ENCODE measurements around the gene PCNX2.
"Not testable (repeated sequence)": the region's sequence is repeated elsewhere in the genome, so short reads cannot be mapped to it uniquely, and the experiment has no call there.

The PCNX2 gene

DNA sequence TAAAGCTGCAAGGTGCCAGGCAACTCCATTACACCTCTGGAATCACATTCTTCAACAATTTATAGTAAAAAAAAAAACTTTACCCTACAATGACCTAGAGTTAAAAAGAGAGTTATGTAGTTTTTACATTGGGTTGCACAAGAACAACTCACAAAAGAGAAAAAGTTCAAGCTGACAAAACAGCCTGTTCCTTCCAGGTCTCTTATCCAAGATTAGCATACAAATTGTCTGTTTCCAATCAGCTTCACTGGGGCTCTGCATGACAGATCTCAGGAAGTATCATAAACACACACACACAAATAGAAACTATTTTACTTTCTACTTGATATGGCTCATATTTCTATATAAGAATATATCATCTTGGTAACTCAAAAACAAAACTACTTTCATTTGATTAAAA, 154.6 kb downstream of the PCNX2 start:
- no peak for DNase-seq

DNA sequence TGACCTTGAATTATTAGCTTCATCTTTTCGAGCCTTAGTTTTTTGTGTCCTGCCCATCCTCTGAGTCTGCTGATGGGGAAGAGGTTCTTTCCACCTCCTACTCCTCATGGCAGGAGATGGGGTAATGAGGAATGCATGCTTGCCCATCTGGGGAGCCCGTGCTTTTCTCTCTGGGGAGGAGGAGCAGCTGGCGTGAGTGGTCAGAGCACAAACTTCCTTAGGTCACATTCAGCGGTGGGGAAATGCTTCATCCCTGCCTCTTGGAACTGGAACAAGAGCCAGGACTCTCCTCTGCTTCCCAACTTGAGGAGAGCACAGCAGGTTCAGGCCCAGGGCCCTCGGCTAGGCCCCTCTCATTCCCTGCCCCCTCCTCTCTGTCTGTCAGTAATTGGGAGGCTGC, 155.0 kb downstream of the PCNX2 start:
- no peak for DNase-seq

DNA sequence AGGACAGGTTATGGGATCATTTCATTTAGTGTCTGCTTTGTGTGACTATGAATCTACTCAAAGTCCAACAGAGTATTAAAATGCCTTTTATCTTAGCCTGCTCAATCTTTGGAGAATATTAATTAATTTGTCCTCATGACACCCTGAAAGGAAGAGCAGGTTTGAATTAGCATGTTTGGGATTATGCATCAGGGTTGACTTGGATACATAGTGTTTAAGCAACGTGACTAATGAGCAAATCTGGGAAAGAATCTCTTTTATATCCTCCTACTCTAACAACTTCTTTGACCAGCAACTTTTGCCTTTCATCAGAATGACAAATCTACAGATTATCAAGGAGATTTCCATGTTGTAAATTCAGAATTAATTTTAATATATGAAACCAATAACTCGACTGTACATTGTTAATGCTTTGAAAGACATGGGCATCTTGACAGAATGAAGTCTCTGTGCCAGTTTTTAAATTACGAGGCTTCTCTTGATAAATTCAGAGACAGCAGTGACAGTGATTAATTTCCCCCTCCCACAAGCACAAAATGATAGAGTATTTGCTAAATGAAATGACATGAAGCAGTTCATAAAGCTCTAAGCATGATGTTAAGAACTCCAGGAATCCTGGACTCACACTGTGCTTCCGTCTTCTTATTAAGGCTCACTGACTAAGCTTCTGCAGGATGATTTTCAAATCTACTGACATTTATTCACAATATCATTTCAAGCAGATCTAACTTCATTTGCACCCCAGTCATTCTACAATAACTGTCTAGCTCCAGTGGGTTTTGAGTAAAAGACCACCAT, 156.5 kb downstream of the PCNX2 start:
- no peak for DNase-seq

DNA sequence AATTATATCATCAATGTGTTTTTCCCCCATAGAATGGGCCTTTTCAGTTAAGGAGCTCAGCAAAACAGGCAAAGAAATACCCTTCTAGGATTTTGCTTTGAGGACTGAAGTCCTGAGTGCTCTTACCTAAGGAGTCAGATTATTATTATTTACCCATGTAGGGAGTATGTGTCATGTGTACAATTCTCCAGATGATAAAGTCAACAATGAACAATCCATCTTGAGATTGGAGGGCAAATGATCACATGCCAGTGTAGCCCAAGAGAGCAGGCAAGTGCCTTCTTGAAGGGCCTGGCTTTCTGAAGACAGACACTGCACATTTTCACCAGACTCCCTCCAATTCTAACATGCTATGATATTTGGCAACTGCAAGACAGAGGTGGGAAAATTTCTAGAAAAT, 159.7 kb downstream of the PCNX2 start:
- DNase-seq, result no peak

DNA sequence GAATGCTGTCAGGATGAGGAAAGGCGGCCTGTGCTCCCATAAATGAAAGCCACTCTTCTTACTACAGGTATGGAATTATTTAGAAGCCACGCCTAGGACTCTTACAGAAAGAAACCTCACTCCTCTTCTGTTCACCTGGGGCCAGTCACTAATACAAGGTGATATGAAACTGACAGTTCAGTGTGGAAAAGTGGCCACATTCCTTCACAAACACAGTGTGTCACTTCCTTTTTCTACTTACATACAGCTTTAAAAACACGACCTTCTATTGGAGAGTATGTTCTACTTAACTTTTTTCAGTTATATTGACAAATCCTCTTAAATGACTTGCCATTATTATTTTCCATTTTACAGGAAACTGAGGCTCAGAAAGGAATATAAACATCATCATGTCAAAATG, 163.1 kb downstream of the PCNX2 start:
- no peak for DNase-seq

DNA sequence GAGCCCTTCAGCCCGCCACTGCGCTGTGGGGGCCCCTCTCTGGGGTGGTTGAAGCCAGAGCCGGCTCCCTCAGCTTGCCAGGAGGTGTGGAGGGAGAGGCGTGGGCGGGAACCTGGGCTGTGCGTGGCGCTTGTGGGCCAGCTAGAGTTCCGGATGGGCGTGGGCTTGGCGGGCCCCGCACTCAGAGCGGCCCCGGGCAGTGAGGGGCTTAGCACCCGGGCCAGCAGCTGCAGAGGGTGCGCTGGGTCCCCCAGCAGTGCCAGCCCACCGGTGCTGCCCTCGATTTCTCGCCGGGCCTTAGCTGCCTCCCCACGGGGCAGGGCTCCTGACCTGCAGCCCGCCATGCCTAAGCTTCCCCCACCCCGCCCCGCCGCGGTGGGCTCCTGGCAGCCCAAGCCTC, 166.5 kb downstream of the PCNX2 start:
- not testable (repeated sequence) for DNase-seq

DNA sequence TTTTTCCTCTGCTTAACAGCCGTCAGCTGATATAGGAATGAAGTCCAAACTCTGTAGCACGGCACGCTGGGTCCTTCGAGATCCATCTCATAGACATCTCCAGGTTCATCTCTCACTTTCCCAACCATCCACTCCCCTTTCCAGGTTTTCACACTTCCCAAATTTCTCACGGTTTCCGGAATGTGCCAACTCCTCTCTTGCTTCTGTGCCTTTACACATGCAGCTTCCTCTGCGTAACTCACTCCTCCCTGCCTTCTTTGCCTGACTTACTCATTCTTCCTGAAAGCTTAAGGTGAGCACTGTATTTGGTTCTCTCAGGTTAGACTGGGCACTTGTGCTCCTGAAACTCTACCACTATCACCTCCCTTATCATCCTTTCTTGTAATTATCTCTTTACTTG, 168.4 kb downstream of the PCNX2 start:
- no peak for DNase-seq

DNA sequence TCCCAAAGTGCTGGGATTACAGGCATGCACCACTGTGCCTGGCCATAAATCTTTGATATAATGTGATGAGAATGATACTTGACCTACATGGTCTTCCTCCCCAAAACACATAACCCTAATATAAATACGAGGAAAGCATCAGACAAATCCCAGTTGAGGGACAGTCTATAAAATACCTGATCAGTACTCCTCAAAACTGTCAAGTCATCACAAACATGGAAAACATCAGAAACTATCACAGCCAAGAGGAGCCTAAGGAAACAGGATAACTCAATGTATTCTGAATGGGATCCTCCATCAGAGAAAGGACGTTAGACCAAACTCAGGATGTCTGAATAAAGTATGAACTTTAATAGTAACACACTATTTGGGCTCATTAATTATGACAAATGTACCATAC, 172.7 kb downstream of the PCNX2 start:
- no peak for DNase-seq

DNA sequence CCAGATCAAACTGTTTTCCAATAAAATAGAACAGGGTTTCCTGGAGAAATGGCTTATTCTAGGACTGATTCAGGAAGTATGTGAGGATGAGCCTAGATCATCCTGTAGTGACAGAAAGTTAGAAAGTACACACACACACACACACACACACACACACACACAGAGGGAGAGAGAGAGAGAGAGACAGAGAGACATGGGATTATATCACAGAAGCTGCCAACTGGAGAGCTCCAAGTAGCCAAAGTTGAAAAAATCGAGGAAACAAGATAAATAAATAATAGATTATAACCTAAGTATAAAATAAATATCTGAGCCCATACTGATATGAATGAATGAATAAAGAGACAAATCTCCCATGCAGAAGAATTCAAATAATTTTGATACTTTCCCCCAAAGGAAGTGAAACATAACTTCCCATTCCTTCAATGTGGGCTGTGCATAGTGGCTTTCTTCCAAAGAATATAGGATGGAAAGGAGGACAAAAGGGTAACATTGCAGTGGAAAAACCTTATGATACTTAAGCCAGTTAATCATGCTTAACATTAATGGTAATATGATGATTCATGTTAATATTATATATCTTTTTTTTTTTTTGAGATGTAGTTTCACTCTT, 173.5 kb downstream of the PCNX2 start:
- no peak for DNase-seq

DNA sequence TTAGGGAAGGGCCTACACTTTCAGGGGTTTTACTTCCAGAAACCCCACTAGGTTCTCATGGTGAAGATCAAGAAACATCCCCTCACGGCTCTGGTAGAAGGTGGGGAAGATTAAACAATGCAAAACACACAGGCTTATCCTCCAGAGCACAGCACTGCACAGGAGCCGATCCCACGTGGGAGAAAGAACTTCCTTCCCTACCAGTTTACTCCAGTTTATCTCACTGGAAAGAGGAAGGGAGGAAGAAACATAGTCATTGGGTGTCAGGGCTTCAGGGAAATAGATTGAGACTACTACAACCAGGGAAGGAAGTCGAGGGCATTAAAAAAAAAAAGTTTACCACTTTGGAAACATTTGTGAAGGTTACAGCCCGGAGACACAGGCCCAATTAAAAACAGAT, 180.7 kb downstream of the PCNX2 start:
- no peak for DNase-seq

DNA sequence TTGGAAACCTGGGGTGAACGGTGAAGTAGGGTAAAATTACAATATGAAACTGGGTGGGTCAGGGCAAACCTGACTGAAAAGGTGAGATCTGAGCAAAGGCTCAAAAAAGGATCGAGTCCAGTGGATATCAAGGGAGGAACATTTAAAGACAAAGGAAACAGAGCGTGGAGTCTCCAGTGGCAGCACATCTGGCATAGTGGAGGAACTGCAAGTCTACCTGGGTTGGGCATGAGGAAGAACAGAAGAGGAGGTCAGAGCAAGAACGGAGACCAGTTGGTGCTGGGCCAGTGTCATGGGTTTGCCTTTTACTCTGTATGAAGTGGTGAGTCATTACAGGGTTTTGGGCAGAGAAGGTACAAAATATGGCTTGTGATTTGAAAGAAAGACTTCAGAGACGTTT, 181.4 kb downstream of the PCNX2 start:
- no peak for DNase-seq

DNA sequence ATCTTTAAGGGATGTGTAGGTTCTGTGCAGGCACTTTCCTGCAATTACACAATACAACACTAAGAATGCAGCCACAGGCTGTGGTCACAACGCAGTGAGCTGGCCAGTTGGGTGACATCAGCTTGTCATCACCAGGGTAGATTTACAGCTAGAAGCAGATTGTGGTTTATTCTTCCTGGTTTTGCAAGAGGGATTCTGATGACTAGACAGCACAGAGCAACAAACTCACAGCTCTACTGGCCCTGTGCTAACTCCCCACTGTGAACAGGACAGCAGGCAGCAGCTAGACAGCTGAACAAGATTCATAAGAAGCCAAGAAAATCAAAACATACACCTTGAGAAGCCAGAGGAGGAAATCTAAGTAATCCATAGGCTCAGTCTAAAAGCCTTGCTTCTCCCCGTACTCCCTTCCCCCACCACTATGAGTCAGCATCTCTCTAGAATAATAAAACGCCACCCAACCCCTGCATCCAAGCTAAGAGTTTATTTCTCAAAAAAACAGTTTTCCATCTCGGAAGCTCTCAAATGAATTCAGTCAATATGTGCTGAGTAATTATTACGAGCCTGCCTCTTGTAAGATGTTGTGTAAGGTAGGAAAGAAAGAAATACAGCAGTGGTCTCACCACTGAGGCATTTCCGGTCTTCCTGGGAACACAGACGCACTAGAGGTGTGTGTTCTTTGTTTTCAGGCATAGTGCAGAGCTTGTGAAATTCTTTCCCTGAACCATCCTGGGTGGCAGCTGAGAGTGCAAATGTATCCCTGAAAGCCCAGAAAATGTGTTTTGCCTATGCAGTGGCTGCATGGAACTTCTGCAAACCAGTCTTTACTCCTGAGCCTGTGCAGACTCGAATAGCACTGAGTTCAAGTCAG, 182.3 kb downstream of the PCNX2 start:
- DNase-seq, result peak; percentile 66

DNA sequence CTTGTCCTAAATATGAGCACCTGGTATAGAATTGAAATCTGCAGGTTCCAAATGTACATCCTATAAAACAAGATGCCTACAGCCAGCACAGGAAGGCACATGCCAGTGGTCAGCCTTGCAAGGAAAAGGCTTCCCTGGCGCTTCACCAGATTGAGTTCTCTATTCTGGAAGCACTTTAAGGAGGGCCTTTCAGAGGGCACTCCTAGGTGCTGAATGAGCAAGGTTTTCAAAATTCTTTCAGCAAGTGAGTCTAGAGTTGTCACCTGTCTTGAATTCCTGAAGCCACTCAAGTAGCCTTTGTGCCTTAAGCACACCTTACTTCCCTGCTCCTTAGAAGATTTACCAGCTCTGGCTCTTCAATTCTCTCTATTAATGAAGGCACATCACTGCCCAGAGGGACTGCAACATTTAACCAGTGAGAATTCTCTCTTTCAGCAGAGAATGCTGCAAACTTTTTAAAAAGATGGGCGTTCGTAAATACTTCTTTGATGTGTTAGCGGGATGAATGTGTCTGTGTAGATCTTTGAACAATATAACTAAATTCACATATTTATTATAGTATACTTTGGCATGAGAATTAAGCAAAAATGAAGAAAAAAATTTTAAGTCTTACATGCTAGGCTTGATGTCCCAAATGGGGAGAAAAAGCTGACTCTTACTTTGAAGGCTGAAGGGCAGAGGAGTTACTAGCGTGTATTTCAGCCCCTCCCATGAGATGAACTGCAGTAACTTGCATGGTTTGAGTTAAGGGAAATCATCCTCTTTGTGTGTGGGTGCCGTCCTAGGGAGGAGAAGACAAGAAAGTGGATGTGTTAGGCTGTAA, 183.1 kb downstream of the PCNX2 start:
- no peak for DNase-seq

DNA sequence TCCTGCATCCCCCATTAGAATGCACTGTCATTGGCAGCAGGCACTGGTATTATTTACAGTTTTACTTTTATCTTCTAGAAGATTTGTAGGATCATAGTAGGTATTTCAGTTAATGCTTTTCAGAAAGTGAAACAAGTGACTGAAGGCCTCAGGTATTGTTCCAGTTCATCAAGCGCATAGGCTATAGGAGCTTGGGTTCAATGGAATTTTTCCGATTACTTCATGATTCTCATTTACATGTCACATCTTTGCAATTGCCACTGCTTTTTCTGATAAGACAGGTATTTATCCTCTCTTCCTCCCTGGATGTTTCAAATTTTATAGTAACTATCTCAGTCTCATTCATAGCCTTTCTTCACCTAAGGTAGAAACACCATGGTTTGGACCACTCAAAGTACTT, 183.8 kb downstream of the PCNX2 start:
- no peak for DNase-seq

DNA sequence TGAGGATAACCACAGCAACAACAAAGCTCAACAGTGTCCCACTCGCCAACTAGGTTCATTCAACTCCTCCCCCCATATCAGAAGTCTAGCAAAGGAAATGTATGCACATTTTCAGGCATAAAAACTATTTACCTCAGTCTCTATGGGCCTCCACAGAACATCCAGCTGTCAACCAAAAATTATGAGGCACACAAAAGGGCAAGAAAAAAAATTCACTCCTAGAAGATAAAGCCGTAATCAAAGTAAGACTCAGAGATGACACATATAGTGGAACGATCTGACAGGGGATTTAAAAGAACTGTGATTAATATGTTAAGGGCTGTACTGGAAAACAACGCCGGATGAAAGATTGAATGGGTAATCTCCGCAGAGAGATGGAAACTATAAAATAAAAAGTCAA, 186.4 kb downstream of the PCNX2 start:
- no peak for DNase-seq

DNA sequence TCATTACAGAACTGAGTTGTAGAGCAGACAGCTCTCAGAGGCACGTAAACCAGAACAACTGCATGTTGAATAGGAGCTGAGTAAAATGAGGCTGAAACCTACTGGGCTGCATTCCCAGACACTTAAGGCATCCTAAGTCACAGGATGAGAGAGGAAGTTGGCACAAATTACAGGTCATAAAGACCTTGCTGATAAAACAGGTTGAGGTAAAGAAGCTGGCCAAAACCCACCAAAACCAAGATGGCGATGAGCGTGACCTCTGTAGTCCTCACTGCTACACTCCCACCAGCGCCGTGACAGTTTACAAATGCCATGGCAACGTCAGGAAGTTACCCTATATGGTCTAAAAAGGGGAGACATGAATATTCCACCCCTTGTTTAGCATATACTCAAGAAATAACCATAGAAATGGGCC, 187.8 kb downstream of the PCNX2 start:
- DNase-seq, result not testable (repeated sequence)

DNA sequence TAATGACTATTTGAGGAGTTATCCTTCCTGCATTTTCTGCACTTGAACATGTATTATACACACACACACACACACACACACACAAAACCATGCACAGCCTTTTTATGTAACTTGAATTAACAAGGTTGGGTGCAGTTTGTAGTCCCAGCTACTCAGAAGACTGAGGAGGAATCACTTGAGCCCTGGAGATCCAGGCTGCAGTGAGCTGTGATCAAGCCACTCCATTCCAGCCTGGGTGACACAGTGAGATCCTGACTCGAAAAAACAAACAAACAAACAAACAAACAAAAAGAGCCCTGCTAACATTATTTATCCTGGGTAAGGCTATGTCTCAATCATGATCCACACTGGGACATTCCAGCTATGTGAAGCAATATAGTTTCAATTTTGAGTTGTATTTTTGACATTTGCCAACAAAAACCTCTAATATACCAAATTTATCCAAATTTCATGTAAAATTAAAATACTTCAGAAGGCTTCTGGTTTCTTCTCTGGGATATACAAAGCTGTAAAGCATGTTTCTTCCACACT, 188.3 kb downstream of the PCNX2 start:
- no peak for DNase-seq

DNA sequence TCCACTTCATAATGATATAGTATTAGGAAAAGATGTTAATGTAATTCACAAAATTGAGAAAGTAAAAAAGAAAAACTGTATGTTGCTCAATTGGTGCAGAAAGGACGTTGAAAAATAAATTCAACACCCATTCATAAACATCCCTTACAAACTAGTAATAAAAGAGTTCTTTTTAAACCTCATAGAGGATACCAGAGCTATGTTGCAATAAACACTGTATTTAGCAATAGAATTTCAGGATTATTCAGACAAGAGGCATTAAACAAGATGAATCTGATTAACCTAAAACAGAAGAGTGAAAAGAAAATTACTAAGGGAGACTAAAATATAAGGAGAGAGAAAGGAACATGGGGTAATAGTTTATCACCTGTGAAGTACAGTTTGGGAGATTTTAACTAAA, 190.3 kb downstream of the PCNX2 start:
- no peak for DNase-seq

DNA sequence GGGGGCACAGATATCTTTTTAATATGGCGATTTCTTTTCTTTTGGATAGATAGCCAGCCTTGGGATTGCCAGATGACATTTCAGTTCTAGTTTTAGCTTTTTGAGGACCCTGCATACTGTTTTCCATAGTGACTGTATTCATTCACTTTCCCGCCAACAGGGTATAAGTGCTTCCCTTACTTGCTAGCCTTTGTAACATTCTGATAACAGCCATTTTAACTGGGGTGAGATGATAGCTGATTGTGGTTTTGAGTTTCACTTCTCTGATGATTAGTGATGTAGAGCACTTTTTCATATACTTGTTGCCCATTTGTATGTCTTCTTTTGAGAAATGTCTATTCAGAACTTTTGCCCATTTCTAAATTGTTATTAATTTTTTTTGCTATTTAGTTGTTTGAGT, 193.2 kb downstream of the PCNX2 start:
- DNase-seq, result peak; percentile 39

DNA sequence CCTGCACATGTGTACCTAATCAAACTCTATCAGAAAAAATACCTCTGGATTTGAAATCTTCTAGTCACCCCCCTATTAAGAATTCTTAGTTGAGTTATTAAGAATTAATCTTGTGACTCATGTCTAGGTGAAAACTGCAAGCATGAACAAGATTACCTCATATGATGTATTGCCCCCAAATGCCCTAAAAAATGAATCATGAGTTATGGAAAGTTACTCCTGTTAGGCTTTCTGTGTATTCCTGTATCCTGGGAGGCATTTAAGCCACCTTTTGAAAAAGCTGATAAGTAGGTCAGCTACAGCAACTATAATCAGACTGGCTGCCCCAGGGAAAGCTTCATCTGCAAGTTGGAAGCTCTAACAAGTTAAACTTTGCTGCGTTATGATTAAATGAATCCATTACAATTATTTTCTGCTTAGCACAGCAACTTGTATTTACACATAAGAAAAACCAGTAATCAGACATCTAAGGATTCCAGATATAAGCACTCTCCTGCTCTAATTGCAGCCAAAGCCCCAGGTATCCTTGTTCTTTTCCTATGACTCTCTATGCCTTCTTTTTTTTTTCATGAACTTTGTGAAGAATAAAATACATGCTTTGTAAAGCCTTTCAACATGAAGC, 197.5 kb downstream of the PCNX2 start:
- DNase-seq, result no peak

DNA sequence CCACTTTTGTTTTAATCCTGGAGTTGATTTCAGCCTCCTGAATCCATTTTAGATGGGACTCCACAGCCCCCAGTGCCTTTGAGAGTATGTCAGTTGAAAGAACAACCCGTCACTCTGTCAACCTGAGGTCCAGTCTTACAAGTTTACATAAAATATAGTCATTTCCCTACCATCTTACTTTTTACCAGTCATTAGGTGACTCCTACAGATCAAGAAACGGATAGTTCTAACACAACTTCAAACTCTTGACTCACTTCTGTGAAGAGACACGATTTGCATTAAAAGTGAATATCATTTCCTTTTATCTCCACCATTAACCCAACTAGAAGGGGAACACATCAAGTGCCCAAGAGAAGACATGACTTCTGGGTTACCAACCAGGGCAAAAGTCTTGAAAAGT, 198.0 kb downstream of the PCNX2 start:
- DNase-seq, result no peak

DNA sequence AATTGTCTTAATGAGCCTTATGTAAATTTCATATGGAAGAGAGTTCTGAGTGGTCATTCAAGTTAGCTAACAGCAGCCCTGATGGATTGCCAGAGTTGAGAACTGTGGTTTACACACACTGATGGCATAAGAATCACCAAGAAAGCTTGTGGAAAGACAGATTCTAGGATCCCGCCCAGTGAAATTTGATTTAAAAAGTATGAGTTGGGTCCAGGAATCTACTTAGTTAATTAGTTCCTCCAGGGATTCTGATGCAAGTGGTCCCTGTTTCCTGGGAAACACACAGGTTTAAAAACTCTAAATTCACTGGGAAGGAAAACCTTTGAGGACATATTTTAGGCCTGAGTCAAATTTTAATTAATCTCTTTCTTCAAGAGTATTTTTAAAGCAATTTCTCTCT, 200.8 kb downstream of the PCNX2 start:
- DNase-seq, result no peak
